A549 treated with AZD2906 at 1 μM for 4 hours (cell line): Measurements from ENCODE around the gene ZNF615. TPM values are rescaled to one million over a fixed set of nuclear protein-coding genes. Genes with fewer than 3 reads are reported as not detected.

Experiments used
- total RNA-seq: library from RNA; stranded (reverse); fragments of 200-300 nt; extraction: Qiagen RNA extraction; gene quantifications from 5 replicates; pipeline ENCODE4 v1.2.3, GENCODE V29; 2022

ZNF615 gene
- total RNA-seq, result 3.1 to 4.8 TPM (median 4.0 TPM) in 5 replicates

DNA sequence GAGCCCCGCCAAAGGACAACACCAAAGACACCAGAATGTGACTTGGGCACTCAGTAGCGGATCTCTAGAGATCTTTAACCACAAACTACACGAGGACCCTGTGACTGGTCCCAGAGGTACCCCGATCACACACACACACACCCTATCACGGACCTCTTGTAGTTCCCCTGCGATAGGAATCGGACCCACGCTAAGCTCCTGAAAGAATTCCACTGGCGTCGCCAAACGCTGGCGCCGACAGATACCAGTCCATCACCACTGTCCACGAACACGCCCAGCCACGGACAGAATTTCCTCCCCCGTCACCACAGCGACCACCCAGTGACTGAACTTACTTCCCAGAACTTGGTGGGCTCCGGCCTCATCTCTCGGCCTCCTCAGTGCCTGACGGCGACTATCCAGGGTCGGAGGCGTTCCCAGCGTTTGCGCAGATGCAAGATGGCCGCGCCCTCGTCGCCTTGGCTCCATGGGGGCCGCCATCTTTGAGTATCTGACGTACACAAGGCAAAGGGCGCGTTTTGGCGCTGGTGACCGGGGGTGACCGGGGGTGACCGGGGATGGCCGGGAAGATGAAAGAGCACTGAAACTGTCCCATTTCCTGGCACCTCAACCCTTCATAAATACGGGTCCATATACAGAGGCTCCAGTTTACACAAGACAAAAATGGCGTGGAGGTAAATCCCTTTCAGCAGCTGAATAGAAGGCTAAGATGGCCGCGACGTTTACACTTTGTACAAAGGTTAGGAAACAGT is at the start of gene ZNF615:
ZNF615 (minus strand) TSS at position 406 of the 752 bp plus-strand sequence. CDS start 4,500 bp downstream, outside the sequence.

GRCh38 chr19:52048555-52049501 is 40.8 kb upstream of the ZNF615 start, which contains the start of gene ZNF432:
Gene ZNF432 (minus strand): TSS chr19:52048838. CDS start chr19:52046868, 1,970 bp downstream.

GRCh38 chr19:52028027-52028779 is 20.2 kb upstream of the ZNF615 start, which contains the start of gene ZNF614:
Gene ZNF614 (minus strand): TSS chr19:52028379. CDS start chr19:52025745, 2,634 bp downstream.

GRCh38 chr19:51986309-51987291 is 21.4 kb downstream of the ZNF615 start, which contains the start of gene ZNF350:
Gene ZNF350 (minus strand): TSS chr19:51986840. CDS start chr19:51974360, 12,480 bp downstream.

Other genes starting within 250 kb of the ZNF615 start
- not detected in 5 replicates for gene FPR2, start 247.0 kb downstream of the ZNF615 start, total RNA-seq
- gene FPR3, start 213.1 kb downstream of the ZNF615 start, total RNA-seq, result not detected in 5 replicates
- gene ZNF577, start 120.3 kb downstream of the ZNF615 start, total RNA-seq, result 0.03 to 0.07 TPM in 2 of 5 replicates, not detected in the others
- 0.08 to 0.36 TPM (median 0.27 TPM) in 5 replicates for gene ZNF649, start 103.2 kb downstream of the ZNF615 start, total RNA-seq
- 0.82 to 1.7 TPM (median 0.93 TPM) in 5 replicates for gene ZNF613, start 80.7 kb downstream of the ZNF615 start, total RNA-seq
- gene ZNF350, start 21.4 kb downstream of the ZNF615 start, total RNA-seq, result 3.4 to 5.1 TPM (median 3.5 TPM) in 5 replicates
- gene ZNF614, start 20.2 kb upstream of the ZNF615 start, total RNA-seq, result 2.5 to 3.5 TPM (median 2.9 TPM) in 5 replicates
- 1.4 to 1.9 TPM (median 1.5 TPM) in 5 replicates for gene ZNF432, start 40.6 kb upstream of the ZNF615 start, total RNA-seq
- gene ZNF841, start 87.6 kb upstream of the ZNF615 start, total RNA-seq, result 1.6 to 1.9 TPM (median 1.8 TPM) in 5 replicates
- gene ZNF616, start 131.7 kb upstream of the ZNF615 start, total RNA-seq, result 0.41 to 1.1 TPM (median 0.82 TPM) in 5 replicates
- 0.42 to 1.1 TPM (median 0.76 TPM) in 5 replicates for gene ZNF836, start 163.4 kb upstream of the ZNF615 start, total RNA-seq
- 184 to 318 TPM (median 309 TPM) in 5 replicates for gene PPP2R1A, start 181.8 kb upstream of the ZNF615 start, total RNA-seq